Inflammatory macrophage treated with lipopolysaccharide for 1 hour (primary cell): ENCODE measurements around the gene USP33.
"Not testable (repeated sequence)": the region's sequence is repeated elsewhere in the genome, so short reads cannot be mapped to it uniquely, and the experiment has no call there.

ENCODE experiments used
- DNase-seq, 2 donors: peaks; one replicate each; pipeline ENCODE4 v3.0.0-alpha.2; 2020 to 2022

USP33 gene

GRCh38 chr1:77668924-77669449 is 90.7 kb downstream of the USP33 start:
- no peak for DNase-seq

GRCh38 chr1:77664939-77665516 is 94.6 kb downstream of the USP33 start:
- DNase-seq = no peak

GRCh38 chr1:77661696-77662095 is 98.0 kb downstream of the USP33 start:
- DNase-seq = no peak

GRCh38 chr1:77659879-77660593 is 99.6 kb downstream of the USP33 start:
- no peak for DNase-seq

GRCh38 chr1:77658271-77658670 is 101.4 kb downstream of the USP33 start:
- DNase-seq = no peak

GRCh38 chr1:77655431-77655974 is 104.1 kb downstream of the USP33 start:
- DNase-seq = no peak

- DNase-seq = no peak
These were observed 106.6 kb downstream of the USP33 start for GRCh38 chr1:77652970-77653516.

- DNase-seq = no peak
These were observed 107.4 kb downstream of the USP33 start for GRCh38 chr1:77652268-77652667.

GRCh38 chr1:77649127-77649526 is 110.5 kb downstream of the USP33 start:
- no peak for DNase-seq

- DNase-seq = not testable (repeated sequence)
These were observed 113.4 kb downstream of the USP33 start for GRCh38 chr1:77646224-77646623.
